HCT116 (cell line): ENCODE measurements around the gene CERK. TPM values are rescaled to one million over a fixed set of nuclear protein-coding genes. Genes with fewer than 3 reads are reported as not detected.

Experiments used
- ATAC-seq: fragments of 200-7000 bp; cut with Tn5 transposase; 2 replicates; pipeline ENCODE4 v1.9.1; 2020; ENCODE audit warnings: mild to moderate bottlenecking, moderate library complexity
- BruUV-seq: library from RNA; stranded (reverse); fragments of 400-500 nt; replicated peaks from 2 replicates; lab custom pipeline; 2021; lab: Mats Ljungman, UMichigan
- CTCF ChIA-PET: fragments of 300-600 bp; sonication (Branson Sonifier 250); formaldehyde crosslinking; loops from one replicate; lab custom pipeline; 2021; ENCODE audit warnings: antibody characterized with exemption; lab: Charles Lee
- POLR2A ChIA-PET: fragments of 300-600, 350-600 bp; sonication (Branson Sonifier 250); formaldehyde crosslinking; loops from one replicate; lab custom pipeline; 2021; ENCODE audit warnings: antibody characterized with exemption; lab: Charles Lee
- RAD21 ChIA-PET, 2 experiments: fragments of 300-600 bp; sonication (Branson Sonifier 250); formaldehyde crosslinking; loops; one replicate each; lab custom pipeline; 2023; ENCODE audit warnings: low total read pairs in 2 of 2; ENCODE audit not compliant: uncharacterized antibody in 2 of 2, unreplicated experiment in 2 of 2, low non-redundant PET in 1 of 2; lab: Charles Lee
- DNase-seq: peaks from one replicate; pipeline ENCODE4 v3.0.0-alpha.2; 2010; ENCODE audit warnings: low read depth, low spot score
- H2AFZ ChIP-seq: fragments of 200-600 bp; shearing (Covaris generic), sonication (generic); 2 replicates; pipeline ENCODE4 v1.6.1; 2017; ENCODE audit warnings: low read depth, mixed run types, mixed read lengths, antibody characterized with exemption, low read length; ENCODE audit not compliant: poor library complexity, severe bottlenecking
- H3K27ac ChIP-seq: 2 replicates; pipeline ENCODE4 v1.5.1; 2012; ENCODE audit warnings: low read depth, low read length
- H3K27me3 ChIP-seq: fragments of 200-600 bp; sonication (generic); 2 replicates; pipeline ENCODE4 v1.6.1; 2016; ENCODE audit warnings: mixed run types, low read length, mixed read lengths; ENCODE audit not compliant: insufficient read depth
- H3K36me3 ChIP-seq, 2 experiments: fragments of 200-500 bp in 1 of 2; fragments of 200-600 bp in 1 of 2; sonication (Bioruptor generic) in 1 of 2; sonication (generic) in 1 of 2; 2 replicates each; pipeline versions ENCODE4 v1.5.1 to v1.6.1; 2014 to 2016; ENCODE audit warnings: low read length in 2 of 2, inconsistent platforms in 1 of 2, mixed read lengths in 1 of 2, mixed run types in 1 of 2; ENCODE audit not compliant: insufficient read depth in 2 of 2, control insufficient read depth in 1 of 2
- H3K4me1 ChIP-seq, 2 experiments: fragments of 200-600 bp in 1 of 2; sonication (generic) in 1 of 2; 2 replicates each; pipeline versions ENCODE4 v1.5.1 to v1.6.1; 2012 to 2017; ENCODE audit warnings: low read length in 2 of 2, inconsistent platforms in 1 of 2, mild to moderate bottlenecking in 1 of 2, mixed read lengths in 1 of 2, mixed run types in 1 of 2, moderate library complexity in 1 of 2; ENCODE audit not compliant: insufficient read depth in 2 of 2, control insufficient read depth in 1 of 2
- H3K4me2 ChIP-seq: fragments of 200-600 bp; sonication (generic); 2 replicates; pipeline ENCODE4 v1.6.1; 2017; ENCODE audit warnings: mixed run types, low read length, mixed read lengths
- H3K4me3 ChIP-seq, 2 experiments: fragments of 200-600 bp in 1 of 2; sonication (generic) in 1 of 2; replicated peaks in 1 of 2; 2 replicates each; pipeline ENCODE4 v1.5.1; 2011 to 2016; ENCODE audit warnings: low read length in 2 of 2, control low read depth in 1 of 2, low read depth in 1 of 2, mild to moderate bottlenecking in 1 of 2, mixed read lengths in 1 of 2, mixed run types in 1 of 2
- H3K79me2 ChIP-seq: fragments of 200-600 bp; sonication (generic); 2 replicates; pipeline ENCODE4 v1.6.1; 2017; ENCODE audit warnings: mild to moderate bottlenecking, mixed run types, low read length, moderate library complexity, mixed read lengths; ENCODE audit not compliant: insufficient read depth
- H3K9ac ChIP-seq: fragments of 200-600 bp; sonication (generic); 2 replicates; pipeline ENCODE4 v1.6.1; 2016; ENCODE audit warnings: low read length, mixed read lengths
- H3K9me2 ChIP-seq: fragments of 200-600 bp; sonication (generic), shearing (Covaris generic); 2 replicates; pipeline ENCODE4 v1.6.1; 2017; ENCODE audit warnings: mixed run types, mild to moderate bottlenecking, moderate library complexity; ENCODE audit not compliant: insufficient read depth
- H3K9me3 ChIP-seq, 2 experiments: fragments of 200-500 bp in 1 of 2; fragments of 200-600 bp in 1 of 2; sonication (Bioruptor generic) in 1 of 2; sonication (generic) in 1 of 2; 2 replicates each; pipeline ENCODE4 v1.6.1; 2014 to 2017; ENCODE audit warnings: low read length in 2 of 2, mixed read lengths in 2 of 2, inconsistent platforms in 1 of 2, low read depth in 1 of 2, mild to moderate bottlenecking in 1 of 2, mixed run types in 1 of 2, moderate library complexity in 1 of 2; ENCODE audit not compliant: control insufficient read depth in 1 of 2, insufficient read depth in 1 of 2
- H4K20me1 ChIP-seq: fragments of 200-600 bp; sonication (generic), shearing (Covaris generic); 2 replicates; pipeline ENCODE4 v1.6.1; 2017; ENCODE audit warnings: mixed run types, mild to moderate bottlenecking, moderate library complexity; ENCODE audit not compliant: insufficient read depth
- EGR1 ChIP-seq: IDR thresholded peaks from 2 replicates; pipeline ENCODE4 v1.6.1; 2012; ENCODE audit warnings: low read depth
- EZH2phosphoT487 ChIP-seq: fragments of 200-600 bp; IDR thresholded peaks from 2 replicates; pipeline ENCODE4 v1.6.1; 2018; ENCODE audit warnings: antibody characterized with exemption, borderline replicate concordance
- RAD21 ChIP-seq: IDR thresholded peaks from 2 replicates; pipeline ENCODE4 v1.6.1; 2012; ENCODE audit warnings: low read depth, mild to moderate bottlenecking
- ZNF274 ChIP-seq: fragments of 200-500 bp; sonication (Bioruptor generic); IDR thresholded peaks from 2 replicates; pipeline ENCODE4 v1.6.1; 2014; ENCODE audit warnings: mild to moderate bottlenecking, low read depth, low read length, inconsistent platforms
- intact Hi-C: fragments of 100-400 bp; cut with micrococcal nuclease; formaldehyde crosslinking; loops from 2 replicates; pipeline ENCODE4 v1.10.0; 2022
- total RNA-seq: library from RNA; stranded (reverse); gene quantifications from one replicate; pipeline ENCODE4 v1.2.1, GENCODE V29; 2021; ENCODE audit not compliant: unreplicated experiment
- TF ChIP-seq, protein P1 (sequence below): IDR thresholded peaks from 2 replicates; pipeline ENCODE4 v1.6.1; 2012; ENCODE audit warnings: low read depth
- TF ChIP-seq, protein P2 (sequence below): IDR thresholded peaks from 2 replicates; pipeline ENCODE4 v1.6.1; 2011; ENCODE audit warnings: mild to moderate bottlenecking, low read length, moderate library complexity; ENCODE audit not compliant: insufficient replicate concordance; ENCODE audit errors: extremely low read depth

CERK gene
- total RNA-seq, 1 experiment from 2014 or later, result 35.0 TPM

DNA sequence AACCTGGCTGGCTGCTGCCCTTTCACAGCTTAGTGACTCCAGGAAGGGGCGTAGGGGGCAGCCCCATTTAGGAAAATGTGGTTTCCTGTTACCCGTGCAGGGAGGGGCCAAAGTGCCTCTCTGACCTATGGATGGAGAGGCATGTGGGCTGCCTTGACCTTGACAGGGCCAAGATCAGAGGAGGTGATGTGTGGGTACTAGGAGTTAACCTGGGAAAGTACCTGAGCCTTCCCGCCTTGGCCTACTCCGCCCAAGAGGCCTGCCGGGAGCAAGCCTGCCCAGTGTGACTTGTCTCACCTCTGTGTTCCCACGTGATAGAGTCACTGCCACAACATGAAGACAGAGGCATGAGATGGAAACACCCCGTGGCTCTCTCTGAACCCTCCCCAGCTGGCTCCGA, 84.5 kb downstream of the CERK start:
- TF ChIP-seq ZNF274, result no peak
- TF ChIP-seq, protein P1, sequence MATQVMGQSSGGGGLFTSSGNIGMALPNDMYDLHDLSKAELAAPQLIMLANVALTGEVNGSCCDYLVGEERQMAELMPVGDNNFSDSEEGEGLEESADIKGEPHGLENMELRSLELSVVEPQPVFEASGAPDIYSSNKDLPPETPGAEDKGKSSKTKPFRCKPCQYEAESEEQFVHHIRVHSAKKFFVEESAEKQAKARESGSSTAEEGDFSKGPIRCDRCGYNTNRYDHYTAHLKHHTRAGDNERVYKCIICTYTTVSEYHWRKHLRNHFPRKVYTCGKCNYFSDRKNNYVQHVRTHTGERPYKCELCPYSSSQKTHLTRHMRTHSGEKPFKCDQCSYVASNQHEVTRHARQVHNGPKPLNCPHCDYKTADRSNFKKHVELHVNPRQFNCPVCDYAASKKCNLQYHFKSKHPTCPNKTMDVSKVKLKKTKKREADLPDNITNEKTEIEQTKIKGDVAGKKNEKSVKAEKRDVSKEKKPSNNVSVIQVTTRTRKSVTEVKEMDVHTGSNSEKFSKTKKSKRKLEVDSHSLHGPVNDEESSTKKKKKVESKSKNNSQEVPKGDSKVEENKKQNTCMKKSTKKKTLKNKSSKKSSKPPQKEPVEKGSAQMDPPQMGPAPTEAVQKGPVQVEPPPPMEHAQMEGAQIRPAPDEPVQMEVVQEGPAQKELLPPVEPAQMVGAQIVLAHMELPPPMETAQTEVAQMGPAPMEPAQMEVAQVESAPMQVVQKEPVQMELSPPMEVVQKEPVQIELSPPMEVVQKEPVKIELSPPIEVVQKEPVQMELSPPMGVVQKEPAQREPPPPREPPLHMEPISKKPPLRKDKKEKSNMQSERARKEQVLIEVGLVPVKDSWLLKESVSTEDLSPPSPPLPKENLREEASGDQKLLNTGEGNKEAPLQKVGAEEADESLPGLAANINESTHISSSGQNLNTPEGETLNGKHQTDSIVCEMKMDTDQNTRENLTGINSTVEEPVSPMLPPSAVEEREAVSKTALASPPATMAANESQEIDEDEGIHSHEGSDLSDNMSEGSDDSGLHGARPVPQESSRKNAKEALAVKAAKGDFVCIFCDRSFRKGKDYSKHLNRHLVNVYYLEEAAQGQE, result no peak
- no peak for TF ChIP-seq RAD21
- no peak for TF ChIP-seq EGR1
- TF ChIP-seq, protein P2, sequence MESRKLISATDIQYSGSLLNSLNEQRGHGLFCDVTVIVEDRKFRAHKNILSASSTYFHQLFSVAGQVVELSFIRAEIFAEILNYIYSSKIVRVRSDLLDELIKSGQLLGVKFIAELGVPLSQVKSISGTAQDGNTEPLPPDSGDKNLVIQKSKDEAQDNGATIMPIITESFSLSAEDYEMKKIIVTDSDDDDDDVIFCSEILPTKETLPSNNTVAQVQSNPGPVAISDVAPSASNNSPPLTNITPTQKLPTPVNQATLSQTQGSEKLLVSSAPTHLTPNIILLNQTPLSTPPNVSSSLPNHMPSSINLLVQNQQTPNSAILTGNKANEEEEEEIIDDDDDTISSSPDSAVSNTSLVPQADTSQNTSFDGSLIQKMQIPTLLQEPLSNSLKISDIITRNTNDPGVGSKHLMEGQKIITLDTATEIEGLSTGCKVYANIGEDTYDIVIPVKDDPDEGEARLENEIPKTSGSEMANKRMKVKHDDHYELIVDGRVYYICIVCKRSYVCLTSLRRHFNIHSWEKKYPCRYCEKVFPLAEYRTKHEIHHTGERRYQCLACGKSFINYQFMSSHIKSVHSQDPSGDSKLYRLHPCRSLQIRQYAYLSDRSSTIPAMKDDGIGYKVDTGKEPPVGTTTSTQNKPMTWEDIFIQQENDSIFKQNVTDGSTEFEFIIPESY, result no peak
- no peak for TF ChIP-seq EZH2phosphoT487
- H3K9ac ChIP-seq, result no peak overlapping the region
- H3K9me2 ChIP-seq, result no peaks in the 10 kb centered on the region
- no peak overlapping the region for H3K4me3 ChIP-seq
- no peaks in the 10 kb centered on the region for H3K9me3 ChIP-seq
- no peaks in the 10 kb centered on the region for H3K79me2 ChIP-seq
- no TSS peak for BruUV-seq
- POLR2A ChIA-PET, result no interaction called here
- H2AFZ ChIP-seq, result no peak overlapping the region
- H3K27ac ChIP-seq, result no peak overlapping the region
- intact Hi-C loops, result no loop called here
- RAD21 ChIA-PET, result no interaction called here
- CTCF ChIA-PET, result no interaction called here
- ATAC-seq (no peak), DNase-seq (no peak)
- H3K4me1 ChIP-seq, result no peaks in the 10 kb centered on the region
- H3K27me3 ChIP-seq, result no peaks in the 10 kb centered on the region
- no peaks in the 10 kb centered on the region for H4K20me1 ChIP-seq
- no peak overlapping the region for H3K4me2 ChIP-seq
- H3K36me3 ChIP-seq, result no peaks in the 10 kb centered on the region
